K562 (cell line): ENCODE results near the gene GALNT9. TPM values are rescaled to one million over a fixed set of nuclear protein-coding genes. Genes with fewer than 3 reads are reported as not detected.
A peak's percentile ranks its signal among the peaks of the same experiment; 100 is the strongest.

ENCODE experiments used
- ATAC-seq: fragments of 200-7000 bp; cut with Tn5 transposase; 3 replicates; pipeline ENCODE4 v1.9.1; 2020; ENCODE audit warnings: moderate library complexity
- BruUV-seq: library from RNA; stranded (reverse); fragments of 400-500 nt; replicated peaks from 2 replicates; lab custom pipeline; 2021; lab: Mats Ljungman, UMichigan
- CTCF ChIA-PET: fragments of 300-600 bp; formaldehyde crosslinking; extraction: SDS; loops from one replicate; lab custom pipeline; 2021; ENCODE audit warnings: low intra/inter-chr PET ratio; lab: Yijun Ruan, JAX
- POLR2A ChIA-PET: fragments of 300-600, 350-650 bp; sonication (Branson Sonifier 250); formaldehyde crosslinking; extraction: SDS; loops from one replicate; lab custom pipeline; 2021; ENCODE audit warnings: antibody characterized with exemption, inconsistent platforms; lab: Yijun Ruan, JAX
- DNase-seq, 4 experiments: peaks; one replicate each; pipeline versions ENCODE4 v3.0.0 to v3.0.0-alpha.2; 2011 to 2018; ENCODE audit warnings: low spot score in 3 of 4, mixed read lengths in 3 of 4; ENCODE audit errors: extremely low read depth in 1 of 4
- FAIRE-seq: peaks from 2 replicates; lab custom pipeline; 2011; peaks lifted over from hg19 to GRCh38; lab: Jason Lieb, UNC
- H2AFZ ChIP-seq: 2 replicates; pipeline ENCODE4 v1.6.0; 2011; ENCODE audit warnings: low read depth, low read length, control low read depth, inconsistent platforms
- H3K27ac ChIP-seq: fragments of 200-600 bp; 3 replicates; pipeline ENCODE4 v1.8.0; 2011; ENCODE audit warnings: low read depth, mild to moderate bottlenecking, control low read depth, inconsistent platforms, low read length, moderate library complexity, mixed read lengths; ENCODE audit errors: extremely low read depth
- H3K27me3 ChIP-seq, 2 experiments: fragments of 300-600 bp in 1 of 2; 2 replicates in 1 of 2; 3 replicates in 1 of 2; pipeline versions ENCODE4 v1.6.0 to v1.8.0; 2011; ENCODE audit warnings: inconsistent platforms in 2 of 2, low read length in 2 of 2, mild to moderate bottlenecking in 1 of 2, mixed read lengths in 1 of 2, moderate library complexity in 1 of 2; ENCODE audit not compliant: control insufficient read depth in 2 of 2, insufficient read depth in 2 of 2
- H3K36me3 ChIP-seq: fragments of 300-600 bp; 3 replicates; pipeline ENCODE4 v1.8.0; 2011; ENCODE audit warnings: mild to moderate bottlenecking, low read length, inconsistent platforms; ENCODE audit not compliant: control insufficient read depth, insufficient read depth
- H3K4me1 ChIP-seq, 2 experiments: fragments of 200-600 bp in 1 of 2; replicated peaks in 1 of 2; 2 replicates in 1 of 2; 3 replicates in 1 of 2; pipeline versions ENCODE4 v1.5.1 to v1.8.0; 2011; ENCODE audit warnings: inconsistent platforms in 2 of 2, low read length in 2 of 2, mild to moderate bottlenecking in 1 of 2, mixed read lengths in 1 of 2, moderate library complexity in 1 of 2; ENCODE audit not compliant: control insufficient read depth in 2 of 2, insufficient read depth in 2 of 2
- H3K4me2 ChIP-seq: 2 replicates; pipeline ENCODE4 v1.6.1; 2011; ENCODE audit warnings: low read length, control low read depth, inconsistent platforms, mixed read lengths; ENCODE audit not compliant: insufficient read depth
- H3K4me3 ChIP-seq: fragments of 200-600 bp; sonication (generic), shearing (Covaris generic); 2 replicates; pipeline ENCODE4 v1.5.1; 2016; ENCODE audit warnings: control low read depth, inconsistent platforms
- H3K79me2 ChIP-seq: fragments of 200-600 bp; 3 replicates; pipeline ENCODE4 v1.8.0; 2011; ENCODE audit warnings: low read length, inconsistent platforms; ENCODE audit not compliant: control insufficient read depth, insufficient read depth
- H3K9ac ChIP-seq, 2 experiments: 2 replicates each; pipeline versions ENCODE4 v1.6.0 to v1.6.1; 2011; ENCODE audit warnings: low read depth in 2 of 2, low read length in 2 of 2, control low read depth in 1 of 2, inconsistent platforms in 1 of 2, mild to moderate bottlenecking in 1 of 2, mixed read lengths in 1 of 2; ENCODE audit not compliant: insufficient read depth in 1 of 2
- H3K9me1 ChIP-seq: one replicate; pipeline ENCODE4 v1.6.0; 2011; ENCODE audit warnings: inconsistent platforms, mild to moderate bottlenecking, low read length, moderate library complexity; ENCODE audit not compliant: control insufficient read depth, insufficient read depth
- H3K9me3 ChIP-seq: replicated peaks from 2 replicates; pipeline ENCODE4 v1.5.1; 2011; ENCODE audit warnings: low read depth, low read length, inconsistent platforms; ENCODE audit not compliant: control insufficient read depth, insufficient read depth
- H4K20me1 ChIP-seq: replicated peaks from 2 replicates; pipeline ENCODE4 v1.6.1; 2011; ENCODE audit warnings: low read length, inconsistent platforms, mixed read lengths; ENCODE audit not compliant: control insufficient read depth, insufficient read depth
- NELFE ChIP-seq: IDR thresholded peaks from 2 replicates; pipeline ENCODE4 v1.6.1; 2011; ENCODE audit warnings: mild to moderate bottlenecking; ENCODE audit not compliant: insufficient read depth, insufficient read length
- ZC3H4 ChIP-seq: sonication (generic); formaldehyde crosslinking; IDR thresholded peaks from 2 replicates; pipeline ENCODE4 v1.9.0; 2021; ENCODE audit warnings: missing genetic modification reagents, borderline replicate concordance
- WGBS: fragments of 100-300 bp; shearing (Covaris generic); methylation state at CpG from one replicate; pipeline ENCODE4 v1.1.6; 2016; ENCODE audit warnings: low coverage, mixed read lengths; ENCODE audit not compliant: insufficient coverage; ENCODE audit errors: missing lambda C conversion rate; 5-methylcytosine and 5-hydroxymethylcytosine counted together
- in situ Hi-C: fragments of 300-500 bp; cut with MboI; formaldehyde crosslinking; loops from 4 replicates; pipeline ENCODE4 v1.15.0; 2018; ENCODE audit warnings: inconsistent platforms, mixed read lengths
- intact Hi-C: fragments of 100-400 bp; cut with micrococcal nuclease; formaldehyde crosslinking; loops from 2 replicates; pipeline ENCODE4 v1.14.2; 2022
- polyA plus RNA-seq, 8 experiments: library from polyadenylated mRNA; depleted of rRNA in 4 of 8; stranded (reverse) in 5 of 8; unstranded in 3 of 8; fragments of >200 nt; fragmentation: Nextera tagmentation in 2 of 8; fragmentation: Illumina TruSeq in 1 of 8; extraction: Ambion mirVana in 2 of 8; extraction: Trizol in 1 of 8; gene quantifications; 2 replicates each; pipeline versions ENCODE4 v1.2.1 to v1.2.3, GENCODE V29; 2011 to 2014; ENCODE audit warnings: inconsistent platforms in 1 of 8, missing spikeins in 1 of 8
- total RNA-seq, 7 experiments: library from RNA; depleted of rRNA in 6 of 7; stranded (reverse); fragments of >200 nt in 6 of 7; fragmentation: Illumina TruSeq in 2 of 7; extraction: Trizol in 2 of 7; gene quantifications; 2 replicates each; pipeline versions ENCODE4 v1.2.1 to v1.2.3, GENCODE V29; 2011 to 2021; ENCODE audit warnings: low replicate concordance in 1 of 7
- TF ChIP-seq, protein P1 (sequence below), 2 experiments: IDR thresholded peaks; 2 replicates each; pipeline ENCODE4 v1.6.1; 2011; ENCODE audit warnings: borderline replicate concordance in 1 of 2, control low read depth in 1 of 2, low read depth in 1 of 2, low read length in 1 of 2, mild to moderate bottlenecking in 1 of 2, mixed read lengths in 1 of 2, moderate library complexity in 1 of 2; ENCODE audit not compliant: insufficient read depth in 1 of 2, insufficient read length in 1 of 2, poor library complexity in 1 of 2, severe bottlenecking in 1 of 2; ENCODE audit errors: extremely low read depth in 1 of 2
- TF ChIP-seq, protein P2 (sequence below), 2 experiments: fragments of 250-450 bp in 1 of 2; fragments of 450-650 bp in 1 of 2; sonication (Bioruptor Pico) in 1 of 2; IDR thresholded peaks; 2 replicates each; pipeline versions ENCODE4 v1.6.1 to v1.8.0; 2016 to 2021; ENCODE audit warnings: mild to moderate bottlenecking in 2 of 2, moderate library complexity in 2 of 2, missing compliant biosample characterization in 1 of 2, missing genetic modification characterization in 1 of 2

Gene GALNT9
- total and polyA plus RNA-seq, 9 of the 15 experiments (the other 6 are each of a cell fraction or from before 2014, with no cell fraction given): not detected

DNA sequence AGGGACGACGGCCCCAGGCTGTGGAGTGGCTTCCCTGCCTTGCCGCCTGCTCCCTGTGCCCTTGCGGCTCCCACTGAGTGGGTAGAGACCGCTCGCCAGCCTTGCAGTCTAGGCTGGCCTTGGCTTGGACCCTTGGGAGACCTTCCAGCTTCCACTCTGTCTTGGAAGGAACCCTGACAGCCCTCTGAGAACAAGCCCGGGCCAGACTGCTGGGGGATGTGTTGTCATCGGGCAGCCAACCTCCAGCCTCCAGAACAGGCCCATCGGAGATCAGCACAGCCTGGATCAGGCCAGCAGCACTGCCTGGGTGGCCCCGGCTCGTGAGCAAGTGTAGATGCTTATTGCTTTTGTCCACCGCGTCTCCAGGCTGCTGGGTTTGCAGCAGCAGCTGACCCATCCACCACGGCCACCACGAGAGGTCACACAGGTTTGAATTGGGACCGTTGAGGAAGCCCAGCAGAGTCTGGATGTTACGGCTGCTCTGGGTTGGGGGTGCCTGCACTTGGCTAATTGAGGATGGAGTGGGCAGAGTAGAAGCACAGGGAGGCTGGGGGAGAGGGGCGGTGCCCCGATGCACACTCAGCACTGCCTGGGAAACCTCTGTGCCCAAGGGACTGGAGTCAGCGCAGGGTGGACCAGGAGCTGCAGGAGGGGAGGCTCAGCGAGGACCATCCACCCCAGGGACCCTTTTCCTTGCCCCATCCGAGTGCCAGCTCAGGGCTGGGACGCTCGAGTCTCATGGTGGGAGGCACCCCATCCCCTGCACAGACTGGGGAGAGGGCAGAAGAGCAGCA is 129.7 kb downstream of the GALNT9 start (continued):
- TF ChIP-seq, protein P1, sequence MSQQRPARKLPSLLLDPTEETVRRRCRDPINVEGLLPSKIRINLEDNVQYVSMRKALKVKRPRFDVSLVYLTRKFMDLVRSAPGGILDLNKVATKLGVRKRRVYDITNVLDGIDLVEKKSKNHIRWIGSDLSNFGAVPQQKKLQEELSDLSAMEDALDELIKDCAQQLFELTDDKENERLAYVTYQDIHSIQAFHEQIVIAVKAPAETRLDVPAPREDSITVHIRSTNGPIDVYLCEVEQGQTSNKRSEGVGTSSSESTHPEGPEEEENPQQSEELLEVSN (IDR thresholded peaks at IDR 0.05; ENCODE audit: borderline replicate concordance in 1 of 2, extremely low read depth in 1 of 2, insufficient read depth in 1 of 2, insufficient read length in 1 of 2, low read depth in 1 of 2, low read length in 1 of 2, poor library complexity in 1 of 2, severe bottlenecking in 1 of 2): no peak
- TF ChIP-seq ZC3H4 (CRISPR knock-in tag): no peak
- TF ChIP-seq, all 486 proteins: peak for 0

DNA sequence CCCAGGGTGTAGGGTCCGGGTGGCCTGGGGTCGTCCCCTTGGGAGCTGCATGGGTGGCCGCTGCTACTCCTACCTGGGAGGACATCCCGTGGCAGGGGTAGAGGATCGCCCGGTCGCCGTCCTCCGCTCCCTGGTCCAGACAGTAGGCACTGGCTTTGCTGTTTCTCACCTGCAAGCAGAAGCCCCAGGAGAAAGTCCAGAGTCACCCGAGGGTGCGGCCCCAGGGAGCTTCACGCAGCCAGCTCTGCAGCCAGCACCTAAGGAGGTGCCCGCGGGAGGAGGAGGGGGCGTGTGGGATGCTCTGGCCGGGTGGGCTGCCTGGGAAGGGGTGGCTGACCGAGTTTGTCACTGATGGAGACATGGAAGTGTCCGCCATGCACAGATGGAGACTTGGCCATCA is 130.3 kb downstream of the GALNT9 start:
- no peak overlapping the region for H2AFZ ChIP-seq
- no peak for FAIRE-seq
- H3K9me3 ChIP-seq: peaks cover 6% of the 10 kb centered on the region; the same call in 1 of the 2 replicates
- CTCF ChIA-PET: no interaction called here
- no peak for ATAC-seq
- DNase-seq: no peak
- no peak overlapping the region for H3K4me2 ChIP-seq
- in situ Hi-C loops (no loop called here), intact Hi-C loops (no loop called here)
- no peaks in the 10 kb centered on the region for H3K9me1 ChIP-seq
- TF ChIP-seq NELFE: no peak
- TF ChIP-seq, protein P2, sequence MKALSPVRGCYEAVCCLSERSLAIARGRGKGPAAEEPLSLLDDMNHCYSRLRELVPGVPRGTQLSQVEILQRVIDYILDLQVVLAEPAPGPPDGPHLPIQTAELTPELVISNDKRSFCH (CRISPR knock-in tag; IDR thresholded peaks at IDR 0.05): no peak
- TF ChIP-seq, protein P2 (tag; IDR thresholded peaks at IDR 0.05): no peak
- WGBS: 1% methylated on average over 18 of the region's 18 CpGs
- peaks cover 9% of the 10 kb centered on the region; the same call in 1 of the 2 replicates for H4K20me1 ChIP-seq
- peak overlapping the region in 1 of 2 experiments; percentile 9; a peak in 1 of 4 replicates for H3K9ac ChIP-seq
- peaks cover 48 to 82% of the 10 kb centered on the region in 2 experiments; a peak in 4 of 5 replicates for H3K27me3 ChIP-seq
- peaks cover 0 to 22% of the 10 kb centered on the region in 2 experiments; a peak in 2 of 5 replicates for H3K4me1 ChIP-seq
- no peak overlapping the region for H3K4me3 ChIP-seq
- no peaks in the 10 kb centered on the region for H3K36me3 ChIP-seq
- no peaks in the 10 kb centered on the region for H3K79me2 ChIP-seq
- no peak overlapping the region for H3K27ac ChIP-seq
- POLR2A ChIA-PET: interaction anchor here (0.6 kb wide), 1 partner anchor 164 kb away, joined by 4 read pairs; no protein-coding TSS in a partner anchor
- no TSS peak for BruUV-seq
